Occipital lobe (tissue), 2 donors: ENCODE measurements around the gene PCDHB7. TPM values are rescaled to one million over a fixed set of nuclear protein-coding genes. Genes with fewer than 3 reads are reported as not detected.
"Not testable (repeated sequence)": the region's sequence is repeated elsewhere in the genome, so short reads cannot be mapped to it uniquely, and the experiment has no call there.

Experiments used
- DNase-seq: peaks from one replicate; lab custom pipeline; 2025; lab: John Stamatoyannopoulos, UW
- total RNA-seq: library from RNA; depleted of rRNA; stranded (reverse); fragments of >200 nt; gene quantifications from one replicate; pipeline ENCODE4 v1.2.3, GENCODE V29; 2014

Gene PCDHB7
- total RNA-seq = 13.4 TPM

- no peak for DNase-seq
Observed at GRCh38 chr5:141172381-141173204, at the start of gene PCDHB7. Gene PCDHB7, plus strand, starts transcription at chr5:141172644. Its CDS starts 192 bp downstream, at chr5:141172836.

DNA sequence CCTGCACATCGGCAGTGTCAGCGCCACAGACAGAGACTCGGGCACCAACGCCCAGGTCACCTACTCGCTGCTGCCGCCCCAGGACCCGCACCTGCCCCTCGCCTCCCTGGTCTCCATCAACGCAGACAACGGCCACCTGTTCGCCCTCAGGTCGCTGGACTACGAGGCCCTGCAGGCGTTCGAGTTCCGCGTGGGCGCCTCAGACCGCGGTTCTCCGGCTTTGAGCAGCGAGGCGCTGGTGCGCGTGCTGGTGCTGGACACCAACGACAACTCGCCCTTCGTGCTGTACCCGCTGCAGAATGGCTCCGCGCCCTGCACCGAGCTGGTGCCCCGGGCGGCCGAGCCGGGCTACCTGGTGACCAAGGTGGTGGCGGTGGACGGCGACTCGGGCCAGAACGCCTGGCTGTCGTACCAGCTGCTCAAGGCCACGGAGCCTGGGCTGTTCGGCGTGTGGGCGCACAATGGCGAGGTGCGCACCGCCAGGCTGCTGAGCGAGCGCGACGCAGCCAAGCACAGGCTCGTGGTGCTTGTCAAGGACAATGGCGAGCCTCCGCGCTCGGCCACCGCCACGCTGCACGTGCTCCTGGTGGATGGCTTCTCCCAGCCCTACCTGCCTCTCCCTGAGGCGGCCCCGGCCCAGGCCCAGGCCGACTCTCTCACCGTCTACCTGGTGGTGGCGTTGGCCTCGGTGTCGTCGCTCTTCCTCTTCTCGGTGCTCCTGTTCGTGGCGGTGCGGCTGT lies 48.9 kb upstream of the PCDHB7 start:
- not testable (repeated sequence) for DNase-seq

DNA sequence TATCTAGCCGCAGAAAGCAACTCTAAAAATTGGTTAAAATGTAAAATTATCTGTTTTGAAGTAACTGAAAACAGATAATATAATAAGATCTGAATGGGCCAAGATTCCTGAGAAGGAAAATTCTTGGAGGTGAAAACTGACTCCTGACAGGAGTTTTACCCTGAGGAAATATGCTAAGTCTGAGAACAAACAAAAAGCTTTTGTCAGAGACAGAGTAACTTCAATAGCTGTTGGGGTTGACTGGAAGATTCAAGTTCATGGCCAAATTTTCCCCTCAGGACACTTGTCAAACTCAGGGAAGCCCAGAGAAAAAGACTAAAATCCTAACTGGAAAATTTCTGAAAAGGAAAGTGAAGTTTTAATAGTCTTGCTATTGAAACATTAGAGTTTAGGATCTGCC lies 45.1 kb upstream of the PCDHB7 start:
- DNase-seq = no peak

GRCh38 chr5:141135030-141135717 lies 37.3 kb upstream of the PCDHB7 start, which contains the start of gene PCDHB5:
Gene PCDHB5, plus strand, starts transcription at chr5:141135206. Its CDS starts 229 bp downstream, at chr5:141135435.
- no peak for DNase-seq

- no peak for DNase-seq
Observed at GRCh38 chr5:141135718-141136266, 36.7 kb upstream of the PCDHB7 start.

DNA sequence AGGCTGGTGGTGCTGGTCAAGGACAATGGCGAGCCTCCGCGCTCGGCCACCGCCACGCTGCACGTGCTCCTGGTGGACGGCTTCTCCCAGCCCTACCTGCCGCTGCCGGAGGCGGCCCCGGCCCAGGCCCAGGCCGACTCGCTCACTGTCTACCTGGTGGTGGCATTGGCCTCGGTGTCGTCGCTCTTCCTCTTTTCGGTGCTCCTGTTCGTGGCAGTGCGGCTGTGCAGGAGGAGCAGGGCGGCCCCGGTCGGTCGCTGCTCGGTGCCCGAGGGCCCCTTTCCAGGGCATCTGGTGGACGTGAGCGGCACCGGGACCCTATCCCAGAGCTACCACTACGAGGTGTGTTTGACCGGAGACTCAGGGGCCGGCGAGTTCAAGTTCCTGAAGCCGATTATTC lies 35.1 kb upstream of the PCDHB7 start:
- not testable (repeated sequence) for DNase-seq

DNA sequence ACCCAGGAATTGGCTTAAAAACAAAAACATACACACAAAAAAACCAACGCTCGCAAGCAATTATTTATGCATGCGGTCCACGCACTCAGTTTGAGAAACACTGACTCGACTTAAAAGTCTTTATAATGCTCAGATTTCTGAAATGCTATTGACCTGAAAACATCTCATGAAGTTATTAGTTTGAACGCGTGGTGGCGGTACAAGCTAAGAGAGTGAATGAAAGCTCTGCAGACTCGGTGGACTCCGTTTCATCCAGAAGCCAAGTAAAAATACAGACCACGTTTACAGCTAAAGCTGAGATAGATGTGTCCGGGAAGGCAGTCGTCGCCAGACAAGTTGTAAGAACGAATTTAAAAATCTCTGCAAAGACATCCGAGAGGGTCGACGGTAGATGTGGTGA lies 22.6 kb upstream of the PCDHB7 start, which contains the start of gene PCDHB6:
TSS of gene PCDHB6 (plus strand) at position 246 of the 400 bp plus-strand sequence. CDS start 201 bp downstream, outside the sequence.
- DNase-seq = no peak

- no peak for DNase-seq
Observed at GRCh38 chr5:141150224-141150992, 22.0 kb upstream of the PCDHB7 start.

- no peak for DNase-seq
Observed at GRCh38 chr5:141150993-141151325, 21.5 kb upstream of the PCDHB7 start.

- not testable (repeated sequence) for DNase-seq
Observed at GRCh38 chr5:141151632-141152031, 20.8 kb upstream of the PCDHB7 start.

GRCh38 chr5:141152096-141152495 lies 20.3 kb upstream of the PCDHB7 start:
- not testable (repeated sequence) for DNase-seq

DNA sequence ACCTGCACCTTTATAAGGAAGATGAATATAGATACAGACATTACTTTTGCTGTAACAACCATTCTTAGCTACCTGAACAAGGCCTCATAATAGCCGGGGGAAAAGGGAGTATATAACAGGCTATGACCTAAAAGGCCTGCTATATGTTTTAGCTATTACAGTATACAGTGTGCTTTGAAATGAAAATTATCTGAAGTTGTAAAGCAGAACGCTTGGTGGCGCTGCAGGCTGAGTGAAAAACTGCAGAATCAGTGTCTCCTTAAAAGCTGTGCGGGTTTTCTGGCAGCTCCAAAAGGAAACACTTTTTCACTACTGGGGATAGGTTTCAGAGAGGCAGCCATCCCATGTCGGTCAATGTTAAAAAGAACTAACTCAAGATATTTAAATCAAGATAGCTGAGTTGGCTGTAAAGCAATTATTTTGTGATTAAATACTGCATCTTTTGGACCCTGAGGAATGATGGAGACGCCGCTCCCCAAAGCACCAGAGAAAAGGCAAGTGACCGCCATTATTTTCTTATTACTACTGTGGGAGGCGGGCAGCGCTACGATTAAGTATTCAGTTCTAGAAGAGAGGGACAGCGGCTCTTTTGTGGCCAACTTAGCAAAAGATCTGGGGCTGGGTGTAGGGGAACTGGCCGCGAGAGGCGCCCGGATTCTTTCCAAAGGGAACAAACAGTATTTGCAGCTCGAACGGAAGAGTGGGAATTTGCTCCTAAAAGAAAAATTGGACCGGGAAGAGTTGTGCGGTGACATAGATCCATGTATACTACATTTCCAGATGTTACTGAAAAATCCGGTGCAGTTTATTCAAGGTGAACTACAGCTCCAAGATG lies 16.7 kb upstream of the PCDHB7 start:
- DNase-seq = no peak

GRCh38 chr5:141157356-141157755 lies 15.1 kb upstream of the PCDHB7 start:
- DNase-seq = not testable (repeated sequence)

DNA sequence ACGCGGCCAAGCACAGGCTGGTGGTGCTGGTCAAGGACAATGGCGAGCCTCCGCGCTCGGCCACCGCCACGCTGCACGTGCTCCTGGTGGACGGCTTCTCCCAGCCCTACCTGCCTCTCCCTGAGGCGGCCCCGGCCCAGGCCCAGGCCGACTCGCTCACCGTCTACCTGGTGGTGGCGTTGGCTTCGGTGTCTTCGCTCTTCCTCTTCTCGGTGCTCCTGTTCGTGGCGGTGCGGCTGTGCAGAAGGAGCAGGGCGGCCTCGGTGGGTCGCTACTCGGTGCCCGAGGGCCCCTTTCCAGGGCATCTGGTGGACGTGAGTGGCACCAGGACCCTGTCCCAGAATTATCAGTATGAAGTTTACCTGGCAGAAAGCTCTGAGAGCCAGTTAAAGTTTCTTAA lies 14.5 kb upstream of the PCDHB7 start:
- DNase-seq = not testable (repeated sequence)

- not testable (repeated sequence) for DNase-seq
Observed at GRCh38 chr5:141174291-141175104, 2.1 kb downstream of the PCDHB7 start.

- no peak for DNase-seq
Observed at GRCh38 chr5:141175933-141176332, 3.5 kb downstream of the PCDHB7 start.

DNA sequence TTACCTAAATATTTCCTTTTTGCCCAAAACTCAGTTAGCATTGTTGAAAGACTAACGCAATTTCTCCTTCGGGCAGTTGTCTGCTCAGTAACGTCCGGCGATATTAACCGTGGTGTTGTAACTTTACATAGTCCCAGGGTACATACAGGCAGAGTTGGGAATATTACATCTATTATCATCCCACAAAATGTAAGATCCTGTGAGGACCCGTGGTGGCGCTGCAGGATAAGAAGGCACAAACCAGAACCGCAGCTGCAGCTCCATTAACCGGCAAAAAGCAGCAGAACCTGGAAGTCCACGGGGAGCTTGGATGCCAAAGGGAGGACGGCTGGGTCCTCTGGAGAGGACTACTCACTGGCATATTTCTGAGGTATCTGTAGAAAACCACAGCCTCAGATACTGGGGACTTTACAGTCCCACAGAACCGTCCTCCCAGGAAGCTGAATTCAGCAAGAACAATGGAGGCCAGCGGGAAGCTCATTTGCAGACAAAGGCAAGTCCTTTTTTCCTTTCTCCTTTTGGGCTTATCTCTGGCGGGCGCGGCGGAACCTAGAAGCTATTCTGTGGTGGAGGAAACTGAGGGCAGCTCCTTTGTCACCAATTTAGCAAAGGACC lies 5.2 kb downstream of the PCDHB7 start, which contains the start of gene PCDHB8:
TSS of gene PCDHB8 (plus strand) at position 214 of the 615 bp plus-strand sequence. CDS start at position 459, 245 bp downstream.
- not testable (repeated sequence) for DNase-seq

DNA sequence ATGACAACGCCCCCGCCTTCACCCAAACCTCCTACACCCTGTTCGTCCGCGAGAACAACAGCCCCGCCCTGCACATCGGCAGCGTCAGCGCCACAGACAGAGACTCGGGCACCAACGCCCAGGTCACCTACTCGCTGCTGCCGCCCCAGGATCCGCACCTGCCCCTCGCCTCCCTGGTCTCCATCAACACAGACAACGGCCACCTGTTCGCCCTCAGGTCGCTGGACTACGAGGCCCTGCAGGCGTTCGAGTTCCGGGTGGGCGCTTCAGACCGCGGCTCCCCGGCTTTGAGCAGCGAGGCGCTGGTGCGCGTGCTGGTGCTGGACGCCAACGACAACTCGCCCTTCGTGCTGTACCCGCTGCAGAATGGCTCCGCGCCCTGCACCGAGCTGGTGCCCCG lies 6.9 kb downstream of the PCDHB7 start:
- DNase-seq = not testable (repeated sequence)
